ENCODE data around the gene MISP3.
"Not testable (repeated sequence)": the region's sequence is repeated elsewhere in the genome, so short reads cannot be mapped to it uniquely, and the experiment has no call there.

- TF ChIP-seq REST (IDR thresholded peaks at IDR 0.05; ENCODE audit: borderline replicate concordance); CTCF (IDR thresholded peaks at IDR 0.05; ENCODE audit: poor library complexity, severe bottlenecking); EZH2 (IDR thresholded peaks at IDR 0.05; ENCODE audit: borderline replicate concordance, insufficient read depth, low read length, poor library complexity, severe bottlenecking); MXI1 (conservative IDR thresholded peaks at IDR 0.05; ENCODE audit: poor library complexity, severe bottlenecking); POLR2AphosphoS5 (IDR thresholded peaks at IDR 0.05); RAD21 (conservative IDR thresholded peaks at IDR 0.05); EP300 (conservative IDR thresholded peaks at IDR 0.05; ENCODE audit: poor library complexity, severe bottlenecking); TAF1 (IDR thresholded peaks at IDR 0.05; ENCODE audit: low read depth): not testable (repeated sequence)
These were observed 24.7 kb upstream of the MISP3 start for GRCh38 chr19:14047866-14048265.

Data from neural cell (in vitro differentiated cells).